C4-2B (cell line): ENCODE results near the gene CBLIF.

Source experiments
- CTCF ChIP-seq: fragments of 450-650 bp; conservative IDR thresholded peaks from 2 replicates; pipeline ENCODE4 v1.5.1; 2017; ENCODE audit warnings: mild to moderate bottlenecking
- ZFX ChIP-seq: fragments of 450-650 bp; IDR thresholded peaks from 2 replicates; pipeline ENCODE4 v1.6.1; 2017

GRCh38 chr11:59782080-59782479, 63.2 kb downstream of the CBLIF start:
- TF ChIP-seq CTCF (no peak), ZFX (no peak)
